ENCODE results near the gene TEX29.

- TF ChIP-seq POLR2A (IDR thresholded peaks at IDR 0.05) (no peak), CTCF (IDR thresholded peaks at IDR 0.05) (no peak), POLR2AphosphoS5 (IDR thresholded peaks at IDR 0.05) (no peak)
Measured at GRCh38 chr13:111361046-111361872, 40.8 kb downstream of the TEX29 start.

Measured in upper lobe of left lung (tissue), 4 donors.